Hindlimb muscle (tissue), 1 donor: ENCODE data around the gene SLC16A10. TPM values are rescaled to one million over a fixed set of nuclear protein-coding genes. Genes with fewer than 3 reads are reported as not detected.
A peak's percentile ranks its signal among the peaks of the same experiment; 100 is the strongest.
"Not testable (repeated sequence)": the region's sequence is repeated elsewhere in the genome, so short reads cannot be mapped to it uniquely, and the experiment has no call there.

ENCODE experiments used
- DNase-seq: peaks from one replicate; pipeline ENCODE4 v3.0.0-alpha.2; 2013
- polyA plus RNA-seq: library from polyadenylated mRNA; unstranded; fragments of 120-200 nt; gene quantifications from one replicate; pipeline ENCODE4 v1.2.1, GENCODE V29; 2013; ENCODE audit not compliant: insufficient read length

The SLC16A10 gene
- polyA plus RNA-seq, 1 donor, result 7.6 TPM

DNA sequence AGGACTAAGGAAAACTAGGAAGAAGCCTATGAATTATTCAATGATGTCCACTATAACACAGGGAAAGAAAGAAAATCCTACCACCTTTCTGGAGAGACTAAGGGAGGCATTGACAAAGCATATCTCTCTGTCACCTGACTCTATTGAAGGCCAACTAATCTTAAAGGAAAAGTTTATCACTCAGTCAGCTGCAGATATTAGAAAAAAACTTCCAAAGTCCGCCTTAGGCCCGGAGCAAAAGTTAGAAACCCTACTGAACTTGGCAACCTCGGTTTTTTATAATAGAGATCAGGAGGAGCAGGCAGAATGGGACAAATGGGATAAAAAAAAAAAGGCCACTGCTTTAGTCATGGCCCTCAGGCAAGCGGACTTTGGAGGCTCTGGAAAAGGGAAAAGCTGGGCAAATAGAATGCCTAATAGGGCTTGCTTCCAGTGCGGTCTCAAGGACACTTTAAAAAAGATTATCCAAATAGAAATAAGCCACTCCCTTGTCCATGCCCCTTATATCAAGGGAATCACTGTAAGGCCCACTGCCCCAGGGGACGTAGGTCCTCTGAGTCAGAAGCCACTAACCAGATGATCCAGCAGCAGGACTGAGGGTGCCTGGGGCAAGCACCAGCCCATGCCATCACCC lies 47.0 kb downstream of the SLC16A10 start:
- DNase-seq, result not testable (repeated sequence)

DNA sequence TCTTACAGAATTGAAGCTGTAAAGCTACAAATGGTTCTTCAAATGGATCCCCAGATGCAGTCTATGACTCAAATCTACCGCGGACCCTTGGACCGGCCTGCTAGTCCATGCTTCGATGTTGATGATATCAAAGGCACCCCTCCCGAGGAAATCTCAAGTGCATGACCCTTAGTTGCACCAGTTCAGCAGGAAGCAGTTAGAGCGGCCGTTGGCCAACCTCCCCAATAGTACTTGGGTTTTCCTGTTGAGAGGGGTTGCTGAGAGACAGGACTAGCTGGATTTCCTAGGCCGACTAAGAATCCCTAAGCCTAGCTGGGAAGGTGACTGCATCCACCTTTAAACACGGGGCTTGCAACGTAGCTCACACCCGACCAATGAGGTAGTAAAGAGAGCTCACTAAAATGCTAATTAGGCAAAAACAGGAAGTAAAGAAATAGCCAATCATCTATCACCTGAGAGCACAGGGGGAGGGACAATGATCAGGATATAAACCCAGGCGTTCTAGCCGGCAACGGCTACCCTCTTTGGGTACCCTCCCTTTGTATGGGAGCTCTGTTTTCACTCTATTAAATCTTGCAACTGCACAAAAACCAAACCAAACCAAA lies 50.3 kb downstream of the SLC16A10 start:
- not testable (repeated sequence) for DNase-seq

- no peak for DNase-seq
Observed at GRCh38 chr6:111147440-111147839, 60.1 kb downstream of the SLC16A10 start.

- DNase-seq, result no peak
Observed at GRCh38 chr6:111148110-111148509, 60.8 kb downstream of the SLC16A10 start.

DNA sequence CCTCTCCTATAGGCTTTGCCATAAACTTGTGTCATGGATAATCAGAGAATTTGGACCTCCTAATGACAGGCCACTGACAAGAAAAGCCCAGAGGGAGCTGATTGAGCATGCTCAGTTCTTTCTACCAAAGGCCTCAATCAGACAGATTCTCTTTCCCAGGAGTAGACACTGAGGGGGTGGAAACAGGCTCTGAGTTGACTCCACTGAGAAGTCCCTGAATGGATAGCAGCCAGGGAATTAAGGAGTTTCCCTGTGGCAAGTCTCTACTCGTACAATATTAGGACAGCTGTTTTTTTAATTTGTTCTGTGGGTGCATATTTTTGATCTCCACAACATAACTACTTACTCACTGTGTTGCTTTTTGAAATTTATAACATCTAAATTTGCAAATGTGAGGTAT lies 63.3 kb downstream of the SLC16A10 start:
- no peak for DNase-seq

DNA sequence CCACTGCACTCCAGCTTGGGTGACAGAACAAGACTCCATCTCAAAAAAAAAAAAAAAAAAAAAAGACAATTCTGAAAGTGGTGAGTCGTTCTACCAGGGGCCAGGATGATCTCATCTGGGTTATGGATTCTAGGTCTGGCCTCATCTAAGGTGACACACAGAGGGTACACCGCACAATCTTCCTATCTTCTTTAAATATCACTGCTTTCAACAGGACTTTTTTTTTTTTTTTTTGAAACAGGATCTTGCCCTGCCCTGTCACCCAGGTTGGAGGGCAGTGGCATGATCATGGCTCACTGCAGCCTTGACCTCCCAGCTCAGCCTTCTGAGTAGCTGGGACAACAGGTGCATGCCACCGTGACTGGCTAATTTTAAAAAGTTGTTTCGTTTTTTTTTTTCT lies 67.7 kb downstream of the SLC16A10 start:
- DNase-seq, result no peak

DNA sequence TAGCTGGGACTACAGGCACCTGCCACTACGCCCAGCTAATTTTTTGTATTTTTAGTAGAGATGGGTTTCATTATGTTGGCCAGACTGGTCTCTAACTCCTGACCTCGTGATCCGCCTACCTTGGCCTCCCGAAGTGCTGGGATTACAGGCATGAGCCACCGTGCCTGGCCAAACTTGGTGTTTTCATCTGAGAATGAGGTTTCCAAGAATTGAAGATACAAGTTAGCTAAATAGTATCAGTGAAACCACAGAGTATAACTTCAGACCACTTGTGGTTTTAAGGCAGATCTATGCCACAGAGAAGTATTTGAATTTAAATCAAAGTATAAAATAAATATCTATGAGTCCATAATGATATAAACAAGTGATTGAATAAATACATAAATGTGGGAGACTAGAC lies 70.1 kb downstream of the SLC16A10 start:
- DNase-seq, result no peak

- DNase-seq, result no peak
Observed at GRCh38 chr6:111159633-111160032, 72.3 kb downstream of the SLC16A10 start.

- DNase-seq, result no peak
Observed at GRCh38 chr6:111161650-111162049, 74.3 kb downstream of the SLC16A10 start.

GRCh38 chr6:111162504-111162903 lies 75.2 kb downstream of the SLC16A10 start:
- no peak for DNase-seq

DNA sequence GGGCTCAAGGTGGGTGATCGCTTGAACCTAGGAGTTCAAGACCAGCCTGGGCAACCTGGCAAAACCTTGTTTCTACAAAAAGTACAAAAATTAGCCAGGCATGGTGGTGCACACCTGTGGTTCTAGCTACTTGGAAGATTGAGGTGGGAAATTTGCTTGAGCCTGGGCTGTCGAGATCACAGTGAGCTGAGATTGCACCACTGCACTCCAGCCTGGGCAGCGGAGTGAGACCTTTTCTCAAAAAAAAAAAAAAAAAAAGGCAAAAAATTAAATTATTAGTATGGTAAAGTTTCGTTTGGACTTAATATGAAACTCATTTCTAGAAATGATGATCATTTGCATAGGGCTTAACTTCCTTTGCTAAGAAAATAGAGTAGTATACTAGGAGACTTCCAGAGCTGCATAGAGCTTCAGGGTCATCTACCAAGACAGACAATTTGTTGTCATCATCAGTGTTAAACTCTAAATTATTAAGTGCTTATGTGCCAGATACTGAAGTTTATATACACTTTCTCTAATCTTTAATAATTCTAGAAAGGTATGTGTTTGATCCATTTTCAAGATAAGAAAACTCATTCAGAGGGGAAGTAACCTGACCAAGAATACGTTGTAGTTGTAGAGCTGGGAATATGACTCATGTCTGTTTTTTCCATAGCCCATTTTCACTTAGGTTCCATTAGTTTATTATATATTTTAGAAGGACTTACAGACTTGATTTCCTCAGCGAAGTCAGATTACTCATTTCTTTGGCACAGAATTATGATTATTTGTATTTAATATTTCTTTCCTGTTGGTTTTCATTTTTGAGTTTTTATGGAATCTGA lies 84.5 kb downstream of the SLC16A10 start:
- no peak for DNase-seq

DNA sequence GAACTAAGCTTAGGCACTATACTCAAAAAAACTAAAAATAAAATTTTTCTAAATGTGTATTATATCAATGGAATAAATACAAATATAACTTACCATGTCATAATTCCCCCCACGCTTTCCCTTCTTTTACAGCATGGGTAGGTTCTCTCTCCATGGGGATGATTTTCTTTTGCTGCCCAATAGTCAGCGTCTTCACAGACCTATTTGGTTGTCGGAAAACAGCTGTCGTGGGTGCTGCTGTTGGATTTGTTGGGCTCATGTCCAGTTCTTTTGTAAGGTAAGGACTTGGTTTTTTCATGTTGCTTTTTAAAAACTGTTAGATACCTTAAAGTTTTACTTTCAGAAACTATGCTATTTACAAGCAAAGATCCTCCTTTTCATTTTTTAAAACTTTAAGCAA lies 85.3 kb downstream of the SLC16A10 start:
- no peak for DNase-seq

GRCh38 chr6:111173341-111173740 lies 86.0 kb downstream of the SLC16A10 start:
- DNase-seq, result no peak

GRCh38 chr6:111173946-111174345 lies 86.6 kb downstream of the SLC16A10 start:
- no peak for DNase-seq

DNA sequence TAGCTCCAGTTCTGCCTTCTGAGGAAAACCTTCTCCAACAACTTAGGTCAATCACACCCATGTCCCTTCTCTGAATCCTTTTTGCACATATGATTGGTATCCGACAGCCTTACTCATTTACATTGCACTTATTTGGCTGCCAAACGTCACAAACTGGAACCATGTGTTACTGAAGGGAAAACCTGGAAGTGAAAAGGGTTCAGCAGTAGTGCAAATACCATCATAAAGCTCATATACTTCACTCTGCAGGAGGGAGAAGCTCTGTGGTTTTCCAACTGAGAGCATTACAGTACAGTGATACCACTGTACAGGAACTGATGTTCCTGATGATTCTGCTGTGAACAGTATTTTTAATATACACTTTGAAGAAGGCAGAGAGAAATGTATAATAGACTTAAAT lies 87.8 kb downstream of the SLC16A10 start:
- DNase-seq, result peak; percentile 5

DNA sequence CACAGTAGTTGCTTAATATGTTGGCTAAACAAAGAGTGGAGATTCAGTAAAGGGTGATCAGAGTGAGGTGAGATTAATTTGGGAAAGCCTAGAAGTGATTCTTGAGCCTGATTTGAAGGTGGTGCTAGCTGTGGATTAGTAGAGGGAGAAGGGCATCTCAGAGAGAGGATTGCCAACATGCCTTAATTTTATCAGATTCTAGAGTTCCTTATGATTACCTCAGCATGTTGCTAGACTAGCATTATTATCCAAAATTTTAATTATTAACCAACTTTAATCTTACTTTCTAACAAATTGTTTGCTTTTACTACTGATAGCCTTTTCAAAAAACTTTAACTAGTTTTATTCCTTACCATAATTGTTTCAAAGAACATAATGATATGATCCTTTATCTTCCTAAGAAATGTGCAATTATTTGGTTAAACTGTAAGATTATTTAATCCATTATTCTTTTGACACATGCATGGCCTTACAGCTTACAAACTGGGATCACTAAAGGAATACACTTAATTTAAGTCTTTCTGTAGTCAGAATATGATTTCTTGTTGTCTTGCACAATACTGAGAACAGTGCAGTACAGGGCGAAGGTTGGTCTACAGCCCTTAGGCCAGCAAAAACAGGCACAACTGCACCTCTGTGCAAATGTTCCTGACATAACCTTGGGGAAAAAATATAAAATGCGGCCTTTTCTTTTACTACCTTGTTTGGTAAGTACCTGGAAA lies 88.9 kb downstream of the SLC16A10 start:
- no peak for DNase-seq

GRCh38 chr6:111176760-111177099 lies 89.4 kb downstream of the SLC16A10 start:
- no peak for DNase-seq

- no peak for DNase-seq
Observed at GRCh38 chr6:111177131-111177530, 89.8 kb downstream of the SLC16A10 start.

GRCh38 chr6:111183702-111184517 lies 96.6 kb downstream of the SLC16A10 start:
- no peak for DNase-seq

DNA sequence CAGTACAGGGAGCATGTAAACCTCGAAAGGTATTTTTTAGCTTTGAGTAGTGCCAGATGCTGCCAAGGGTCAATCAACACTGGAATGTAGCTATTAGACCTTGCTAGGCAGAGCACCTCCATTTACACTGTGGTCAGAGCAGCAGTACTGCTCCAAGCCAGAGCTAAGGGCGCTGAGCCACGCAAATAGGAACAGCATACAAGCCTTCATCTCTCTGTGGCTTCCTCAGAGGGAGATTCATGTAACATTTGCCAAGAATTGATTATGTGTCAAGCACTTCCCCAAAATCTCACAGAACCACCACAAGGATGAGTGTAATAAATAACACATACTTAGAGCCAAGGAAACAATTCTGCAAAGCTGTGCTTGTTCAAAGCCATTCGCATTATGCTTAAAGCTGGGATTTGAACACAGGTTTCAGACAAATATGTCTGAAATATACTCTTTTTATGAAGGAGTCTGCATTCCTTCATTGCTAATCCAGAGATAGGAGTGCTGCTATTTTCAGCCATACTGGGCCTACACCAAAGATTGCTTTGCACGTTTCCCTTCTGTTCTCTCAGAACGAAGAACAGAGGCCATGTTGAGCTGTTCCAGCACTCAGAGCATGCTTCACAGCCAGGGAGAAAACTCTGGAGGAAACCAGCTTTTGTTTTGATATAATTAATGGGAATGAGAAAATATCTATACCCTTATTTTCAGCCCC lies 97.7 kb downstream of the SLC16A10 start:
- DNase-seq, result peak; percentile 6

GRCh38 chr6:111185954-111186353 lies 98.7 kb downstream of the SLC16A10 start:
- no peak for DNase-seq

GRCh38 chr6:111187874-111188273 lies 100.6 kb downstream of the SLC16A10 start:
- DNase-seq, result no peak
